ENCODE data around the gene SETBP1.

The SETBP1 gene

GRCh38 chr18:44943311-44943881 is 262.7 kb downstream of the SETBP1 start:
- no peak overlapping the region for H3K27ac ChIP-seq
- TF ChIP-seq CTCF (conservative IDR thresholded peaks at IDR 0.05), result no peak

GRCh38 chr18:44944461-44944860 is 263.8 kb downstream of the SETBP1 start:
- no peak for TF ChIP-seq CTCF (conservative IDR thresholded peaks at IDR 0.05)

GRCh38 chr18:44945888-44946401 is 265.3 kb downstream of the SETBP1 start:
- H3K27ac ChIP-seq, result no peak overlapping the region
- TF ChIP-seq CTCF (conservative IDR thresholded peaks at IDR 0.05), result no peak

More at GRCh38 chr18:44944461-44944860, 263.8 kb downstream of the SETBP1 start:
- no peak overlapping the region for H3K27ac ChIP-seq

GRCh38 chr18:44946529-44947113 is 265.9 kb downstream of the SETBP1 start:
- no peak overlapping the region for H3K27ac ChIP-seq
- no peak for TF ChIP-seq CTCF (conservative IDR thresholded peaks at IDR 0.05)

- no peak for TF ChIP-seq CTCF (conservative IDR thresholded peaks at IDR 0.05)
These were observed 269.3 kb downstream of the SETBP1 start for GRCh38 chr18:44949967-44950366.

GRCh38 chr18:44950685-44951195 is 270.1 kb downstream of the SETBP1 start:
- no peak overlapping the region for H3K27ac ChIP-seq
- TF ChIP-seq CTCF (conservative IDR thresholded peaks at IDR 0.05), result no peak

More at GRCh38 chr18:44949967-44950366, 269.3 kb downstream of the SETBP1 start:
- H3K27ac ChIP-seq, result no peak overlapping the region

GRCh38 chr18:44951748-44952147 is 271.1 kb downstream of the SETBP1 start:
- TF ChIP-seq CTCF (conservative IDR thresholded peaks at IDR 0.05), result no peak
- H3K27ac ChIP-seq, result no peak overlapping the region
